ENCODE measurements around the gene ABCC10.
A peak's percentile ranks its signal among the peaks of the same experiment; 100 is the strongest.
"Not testable (repeated sequence)": the region's sequence is repeated elsewhere in the genome, so short reads cannot be mapped to it uniquely, and the experiment has no call there.

The ABCC10 gene

DNA sequence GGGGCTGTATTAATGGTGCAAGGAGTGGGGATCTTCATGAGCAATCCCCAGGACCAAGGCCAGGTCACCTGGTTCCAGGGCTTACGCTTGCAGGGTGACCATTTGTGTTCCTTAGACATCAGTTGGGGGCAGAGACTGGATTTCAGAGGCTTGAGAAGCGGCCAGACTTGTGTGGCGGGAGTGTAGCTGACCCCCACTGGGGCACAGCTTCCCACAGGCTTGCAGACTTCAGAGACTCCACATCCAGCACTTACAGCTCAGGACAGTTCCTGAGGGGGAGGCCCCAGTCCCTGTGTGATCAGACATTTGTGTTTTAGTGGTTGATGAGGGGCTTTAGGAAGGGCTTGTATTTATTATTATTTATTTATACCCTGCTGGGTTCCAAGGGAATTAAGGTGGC, 65.3 kb downstream of the ABCC10 start:
- H3K9me3 ChIP-seq (ENCODE audit: control insufficient read depth in 1 of 2, low read length in 2 of 2): no peaks in the 10 kb centered on the region
- peaks cover 19 to 45% of the 10 kb centered on the region in 2 donors for H3K4me1 ChIP-seq (ENCODE audit: control insufficient read depth in 1 of 2, insufficient read depth in 2 of 2, low read length in 2 of 2)
- H3K27me3 ChIP-seq (ENCODE audit: low read depth, low read length): no peaks in the 10 kb centered on the region
- peak overlapping the region; percentile 27 for H3K27ac ChIP-seq (ENCODE audit: low read length)
- H3K36me3 ChIP-seq (ENCODE audit: control insufficient read depth in 1 of 2, insufficient read depth in 2 of 2, low read length in 2 of 2): no peaks in the 10 kb centered on the region
- H3K4me3 ChIP-seq (ENCODE audit: low read depth in 1 of 2, low read length in 2 of 2): no peak overlapping the region

DNA sequence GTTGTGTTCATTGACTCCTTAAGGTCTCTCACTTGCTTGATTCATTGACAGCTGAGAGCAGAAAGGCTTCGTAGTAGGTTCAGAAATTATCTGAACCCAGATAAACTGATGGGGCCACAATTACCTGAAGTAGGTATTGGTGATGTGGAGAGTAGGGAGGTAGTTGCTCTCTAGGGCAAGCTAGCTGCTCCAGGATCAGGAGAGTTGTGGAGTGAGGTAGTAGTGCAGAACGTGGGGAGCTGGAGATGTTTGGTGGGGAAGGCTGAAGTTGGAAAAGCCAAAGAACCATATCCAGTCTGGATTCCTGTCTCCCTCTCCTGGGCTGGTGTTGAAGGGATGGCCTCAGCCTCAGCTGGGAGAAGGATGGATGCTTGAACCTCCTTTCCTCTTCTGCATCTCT, 65.9 kb downstream of the ABCC10 start:
- Histone ChIP-seq H3K36me3 (ENCODE audit: control insufficient read depth in 1 of 2, insufficient read depth in 2 of 2, low read length in 2 of 2) (peaks cover 0 to 4% of the 10 kb centered on the region in 2 donors), H3K4me3 (ENCODE audit: low read depth in 1 of 2, low read length in 2 of 2) (no peak overlapping the region), H3K27ac (ENCODE audit: low read length) (no peak overlapping the region), H3K27me3 (ENCODE audit: low read depth, low read length) (no peaks in the 10 kb centered on the region), H3K9me3 (ENCODE audit: control insufficient read depth in 1 of 2, low read length in 2 of 2) (no peaks in the 10 kb centered on the region), H3K4me1 (ENCODE audit: control insufficient read depth in 1 of 2, insufficient read depth in 2 of 2, low read length in 2 of 2) (peaks cover 19 to 45% of the 10 kb centered on the region in 2 donors)

DNA sequence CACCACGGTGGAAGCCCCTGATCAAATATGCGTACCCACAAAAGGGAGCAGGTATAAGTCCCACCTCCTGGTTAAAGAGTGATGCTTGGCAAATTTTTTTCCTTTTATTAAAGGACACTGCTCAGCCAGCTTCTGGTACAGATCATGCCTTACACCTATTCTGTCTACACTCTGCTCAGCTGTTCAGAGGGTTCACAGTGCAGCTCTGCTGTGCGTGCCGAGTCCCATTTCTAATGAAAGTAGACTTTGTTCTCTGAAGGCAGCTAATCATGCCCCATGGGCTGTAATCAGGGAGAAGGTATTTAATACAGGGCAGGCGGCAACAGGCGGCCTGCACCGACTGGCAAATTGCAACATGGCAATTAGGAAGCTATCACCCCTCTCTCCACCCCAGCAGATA, 66.5 kb downstream of the ABCC10 start:
- Histone ChIP-seq H3K27ac (ENCODE audit: low read length) (no peak overlapping the region), H3K27me3 (ENCODE audit: low read depth, low read length) (no peaks in the 10 kb centered on the region), H3K4me3 (ENCODE audit: low read depth in 1 of 2, low read length in 2 of 2) (no peak overlapping the region), H3K9me3 (ENCODE audit: control insufficient read depth in 1 of 2, low read length in 2 of 2) (no peaks in the 10 kb centered on the region), H3K36me3 (ENCODE audit: control insufficient read depth in 1 of 2, insufficient read depth in 2 of 2, low read length in 2 of 2) (peaks cover 4 to 10% of the 10 kb centered on the region in 2 donors), H3K4me1 (ENCODE audit: control insufficient read depth in 1 of 2, insufficient read depth in 2 of 2, low read length in 2 of 2) (peaks cover 19 to 45% of the 10 kb centered on the region in 2 donors)

DNA sequence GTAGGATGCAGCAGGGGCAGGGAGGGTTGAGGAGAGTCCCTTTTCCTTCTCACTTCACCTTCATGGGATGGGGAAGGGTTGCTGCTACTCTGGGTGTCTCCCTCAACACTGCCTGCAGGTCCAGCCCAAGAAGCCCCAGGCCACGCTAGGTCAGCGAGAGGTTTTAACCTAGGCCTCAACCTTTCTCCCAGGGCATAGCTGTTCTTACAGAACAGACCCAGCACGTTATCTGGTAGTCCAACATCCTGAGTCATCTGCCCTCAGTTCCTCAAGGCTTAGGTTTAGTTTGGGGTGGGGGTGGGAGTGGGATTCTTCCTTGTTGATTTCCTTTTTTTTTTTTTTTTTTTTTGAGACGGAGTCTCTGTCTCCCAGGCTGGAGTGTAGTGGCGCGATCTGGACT, 67.0 kb downstream of the ABCC10 start:
- Histone ChIP-seq H3K4me3 (ENCODE audit: low read depth in 1 of 2, low read length in 2 of 2) (no peak overlapping the region), H3K27me3 (ENCODE audit: low read depth, low read length) (no peaks in the 10 kb centered on the region), H3K36me3 (ENCODE audit: control insufficient read depth in 1 of 2, insufficient read depth in 2 of 2, low read length in 2 of 2) (peaks cover 9 to 15% of the 10 kb centered on the region in 2 donors), H3K27ac (ENCODE audit: low read length) (no peak overlapping the region), H3K9me3 (ENCODE audit: control insufficient read depth in 1 of 2, low read length in 2 of 2) (no peaks in the 10 kb centered on the region), H3K4me1 (ENCODE audit: control insufficient read depth in 1 of 2, insufficient read depth in 2 of 2, low read length in 2 of 2) (peaks cover 19 to 43% of the 10 kb centered on the region in 2 donors)

DNA sequence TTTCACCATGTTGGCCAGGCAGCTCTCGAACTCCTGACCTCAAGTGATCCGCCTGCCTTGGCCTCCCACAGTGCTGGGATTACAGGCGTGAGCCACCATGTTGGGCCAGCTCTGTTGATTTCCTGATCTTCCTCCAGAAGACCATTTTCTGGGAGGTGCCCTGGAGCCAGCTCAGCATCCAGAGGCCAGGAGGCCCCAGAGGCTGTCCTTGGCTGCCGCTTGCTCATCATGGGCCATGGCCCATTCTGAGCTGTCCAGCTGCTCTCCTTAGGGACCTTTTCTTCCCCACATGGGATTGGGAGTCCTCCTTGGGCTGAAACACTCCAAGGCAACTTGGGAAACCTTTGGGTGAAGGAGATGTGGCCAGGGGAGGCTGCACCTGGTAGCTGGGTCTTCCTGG, 67.4 kb downstream of the ABCC10 start:
- H3K4me1 ChIP-seq (ENCODE audit: control insufficient read depth in 1 of 2, insufficient read depth in 2 of 2, low read length in 2 of 2): peaks cover 19 to 42% of the 10 kb centered on the region in 2 donors
- no peaks in the 10 kb centered on the region for H3K27me3 ChIP-seq (ENCODE audit: low read depth, low read length)
- H3K9me3 ChIP-seq (ENCODE audit: control insufficient read depth in 1 of 2, low read length in 2 of 2): no peaks in the 10 kb centered on the region
- no peak overlapping the region for H3K27ac ChIP-seq (ENCODE audit: low read length)
- peaks cover 13 to 19% of the 10 kb centered on the region in 2 donors for H3K36me3 ChIP-seq (ENCODE audit: control insufficient read depth in 1 of 2, insufficient read depth in 2 of 2, low read length in 2 of 2)
- H3K4me3 ChIP-seq (ENCODE audit: low read depth in 1 of 2, low read length in 2 of 2): no peak overlapping the region

DNA sequence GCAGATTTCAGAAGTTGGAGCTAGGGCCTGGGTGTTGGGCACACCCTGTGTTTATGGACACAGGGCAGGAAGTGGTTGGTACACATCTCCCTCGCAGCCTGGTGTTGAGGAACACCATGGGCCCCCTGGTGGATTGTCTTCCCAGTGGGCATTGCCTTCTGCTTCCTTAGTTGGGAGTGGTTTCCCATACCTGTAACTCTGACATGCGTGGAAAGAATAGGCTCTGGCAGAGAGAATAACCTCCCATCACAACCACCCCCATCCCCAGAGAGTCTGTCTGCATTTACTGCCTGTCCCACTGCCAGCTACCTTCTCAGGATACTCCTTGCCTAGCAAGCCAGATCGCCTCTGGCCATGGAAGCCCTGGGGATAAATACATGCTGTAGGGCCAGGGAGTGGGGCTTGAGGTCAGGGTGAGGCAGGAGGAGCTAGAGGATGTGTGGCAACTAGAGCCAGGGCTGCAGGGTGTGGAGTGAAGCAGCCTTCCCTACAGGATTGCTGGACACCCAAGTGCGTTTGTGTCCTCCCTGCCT, 68.1 kb downstream of the ABCC10 start:
- no peak overlapping the region for H3K4me3 ChIP-seq (ENCODE audit: low read depth in 1 of 2, low read length in 2 of 2)
- H3K9me3 ChIP-seq (ENCODE audit: control insufficient read depth in 1 of 2, low read length in 2 of 2): no peaks in the 10 kb centered on the region
- H3K27ac ChIP-seq (ENCODE audit: low read length): no peak overlapping the region
- peaks cover 16 to 37% of the 10 kb centered on the region in 2 donors for H3K4me1 ChIP-seq (ENCODE audit: control insufficient read depth in 1 of 2, insufficient read depth in 2 of 2, low read length in 2 of 2)
- H3K36me3 ChIP-seq (ENCODE audit: control insufficient read depth in 1 of 2, insufficient read depth in 2 of 2, low read length in 2 of 2): peaks cover 20 to 26% of the 10 kb centered on the region in 2 donors
- H3K27me3 ChIP-seq (ENCODE audit: low read depth, low read length): no peaks in the 10 kb centered on the region

DNA sequence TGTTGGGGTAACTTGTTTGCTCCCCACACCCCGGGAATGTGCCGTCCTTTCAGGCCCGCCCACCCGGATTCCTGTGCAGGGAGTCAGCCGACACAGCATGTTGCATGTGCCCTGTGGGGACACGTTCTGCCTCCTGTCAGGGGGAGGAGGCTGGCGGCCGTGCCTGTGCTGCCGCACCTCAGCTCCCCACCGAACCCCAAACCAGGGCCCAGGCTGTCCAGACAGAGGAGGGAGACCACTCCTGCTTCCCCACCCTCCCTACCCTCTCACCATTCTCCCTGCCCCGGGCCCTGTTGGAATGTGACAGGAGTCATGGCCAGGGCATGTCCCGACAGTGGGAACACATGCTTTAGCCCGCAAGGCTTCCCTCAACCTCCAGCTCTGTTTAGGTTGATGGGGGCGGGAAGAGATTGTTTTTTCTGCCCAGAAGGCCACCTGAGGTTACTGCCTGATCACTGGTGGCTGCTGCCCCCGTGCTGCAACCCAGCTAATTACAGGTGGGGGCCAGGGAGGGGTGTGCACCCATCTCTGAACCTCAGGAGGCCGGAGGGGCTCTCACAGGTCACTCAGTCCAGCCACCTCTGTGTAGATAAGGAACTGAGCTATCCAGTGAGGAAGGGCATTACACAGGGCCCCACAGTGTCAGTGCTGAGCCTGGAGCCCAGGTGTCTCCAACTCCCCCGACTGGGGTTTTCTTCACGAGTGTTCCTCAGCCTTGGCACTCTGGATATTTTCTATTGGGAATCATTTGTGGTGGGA, 69.2 kb downstream of the ABCC10 start:
- peaks cover 24 to 37% of the 10 kb centered on the region in 2 donors for H3K36me3 ChIP-seq (ENCODE audit: control insufficient read depth in 1 of 2, insufficient read depth in 2 of 2, low read length in 2 of 2)
- no peaks in the 10 kb centered on the region for H3K9me3 ChIP-seq (ENCODE audit: control insufficient read depth in 1 of 2, low read length in 2 of 2)
- H3K27me3 ChIP-seq (ENCODE audit: low read depth, low read length): no peaks in the 10 kb centered on the region
- no peak overlapping the region for H3K27ac ChIP-seq (ENCODE audit: low read length)
- H3K4me3 ChIP-seq (ENCODE audit: low read depth in 1 of 2, low read length in 2 of 2): no peak overlapping the region
- peaks cover 15 to 37% of the 10 kb centered on the region in 2 donors for H3K4me1 ChIP-seq (ENCODE audit: control insufficient read depth in 1 of 2, insufficient read depth in 2 of 2, low read length in 2 of 2)

DNA sequence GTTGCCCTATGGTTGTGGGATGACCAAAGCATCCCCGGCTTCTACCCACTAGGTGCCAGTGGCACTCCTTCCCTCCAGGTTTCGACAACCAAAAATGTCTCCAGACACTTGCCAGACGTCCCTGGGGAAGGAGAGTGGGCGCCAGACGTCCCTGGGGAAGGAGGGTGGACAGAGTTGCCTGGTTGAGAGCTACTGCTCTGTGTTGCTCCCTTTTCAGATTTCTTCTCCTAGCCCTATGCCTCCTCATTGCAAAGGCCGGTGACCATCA, 69.7 kb downstream of the ABCC10 start:
- Histone ChIP-seq H3K4me1 (ENCODE audit: control insufficient read depth in 1 of 2, insufficient read depth in 2 of 2, low read length in 2 of 2) (peaks cover 11 to 32% of the 10 kb centered on the region in 2 donors), H3K36me3 (ENCODE audit: control insufficient read depth in 1 of 2, insufficient read depth in 2 of 2, low read length in 2 of 2) (peaks cover 24 to 38% of the 10 kb centered on the region in 2 donors), H3K27ac (ENCODE audit: low read length) (no peak overlapping the region), H3K4me3 (ENCODE audit: low read depth in 1 of 2, low read length in 2 of 2) (no peak overlapping the region), H3K27me3 (ENCODE audit: low read depth, low read length) (no peaks in the 10 kb centered on the region), H3K9me3 (ENCODE audit: control insufficient read depth in 1 of 2, low read length in 2 of 2) (no peaks in the 10 kb centered on the region)

DNA sequence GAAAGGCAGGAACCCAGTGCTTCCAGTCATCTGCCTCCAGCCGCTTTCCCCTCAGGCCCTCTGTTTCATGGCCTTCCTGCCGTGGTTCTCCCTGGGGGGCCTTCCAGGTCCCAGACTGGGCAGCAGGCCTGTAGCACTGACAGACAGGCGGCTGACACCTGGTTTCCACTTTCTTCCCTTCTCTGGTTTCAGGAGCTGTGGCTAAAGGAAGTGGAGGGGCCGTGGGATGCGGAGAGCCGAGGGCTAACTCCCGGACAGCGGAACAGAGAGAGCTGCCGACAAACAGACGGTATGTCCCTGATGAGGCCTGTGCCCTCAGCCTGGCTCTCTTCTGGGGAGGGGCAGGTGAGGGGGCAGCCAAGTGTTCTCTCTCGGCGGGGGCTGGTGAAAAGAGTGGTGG, 70.3 kb downstream of the ABCC10 start:
- no peak overlapping the region for H3K27ac ChIP-seq (ENCODE audit: low read length)
- no peaks in the 10 kb centered on the region for H3K9me3 ChIP-seq (ENCODE audit: control insufficient read depth in 1 of 2, low read length in 2 of 2)
- H3K4me3 ChIP-seq (ENCODE audit: low read depth in 1 of 2, low read length in 2 of 2): no peak overlapping the region
- H3K36me3 ChIP-seq (ENCODE audit: control insufficient read depth in 1 of 2, insufficient read depth in 2 of 2, low read length in 2 of 2): peaks cover 29 to 44% of the 10 kb centered on the region in 2 donors
- H3K4me1 ChIP-seq (ENCODE audit: control insufficient read depth in 1 of 2, insufficient read depth in 2 of 2, low read length in 2 of 2): peaks cover 5 to 26% of the 10 kb centered on the region in 2 donors
- no peaks in the 10 kb centered on the region for H3K27me3 ChIP-seq (ENCODE audit: low read depth, low read length)

DNA sequence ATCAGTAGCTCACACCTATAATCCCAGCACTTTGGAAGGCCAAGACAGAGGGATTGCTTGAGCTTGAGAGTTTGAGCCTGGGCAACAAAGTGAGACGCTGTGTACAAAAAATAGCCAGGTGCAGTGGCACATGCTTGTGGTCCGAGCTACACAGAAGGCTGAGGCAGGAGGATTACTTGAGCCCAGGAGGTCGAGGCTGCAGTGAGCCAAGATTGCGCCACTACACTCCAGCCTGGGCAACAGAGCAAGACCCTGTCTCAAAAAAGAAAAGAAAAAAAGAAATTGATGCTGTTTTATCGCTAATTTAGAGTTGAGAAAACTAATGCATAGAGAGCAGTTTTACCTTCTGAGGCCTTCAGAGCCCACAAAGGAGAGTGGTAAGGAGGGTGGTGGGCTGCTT, 71.0 kb downstream of the ABCC10 start:
- Histone ChIP-seq H3K36me3 (ENCODE audit: control insufficient read depth in 1 of 2, insufficient read depth in 2 of 2, low read length in 2 of 2) (peaks cover 35 to 50% of the 10 kb centered on the region in 2 donors), H3K4me1 (ENCODE audit: control insufficient read depth in 1 of 2, insufficient read depth in 2 of 2, low read length in 2 of 2) (peaks cover 3 to 22% of the 10 kb centered on the region in 2 donors)
- H3K9me3 ChIP-seq (ENCODE audit: control insufficient read depth in 1 of 2, low read length in 2 of 2); H3K4me3 ChIP-seq (ENCODE audit: low read depth in 1 of 2, low read length in 2 of 2); H3K27me3 ChIP-seq (ENCODE audit: low read depth, low read length); H3K27ac ChIP-seq (ENCODE audit: low read length): not testable (repeated sequence)

DNA sequence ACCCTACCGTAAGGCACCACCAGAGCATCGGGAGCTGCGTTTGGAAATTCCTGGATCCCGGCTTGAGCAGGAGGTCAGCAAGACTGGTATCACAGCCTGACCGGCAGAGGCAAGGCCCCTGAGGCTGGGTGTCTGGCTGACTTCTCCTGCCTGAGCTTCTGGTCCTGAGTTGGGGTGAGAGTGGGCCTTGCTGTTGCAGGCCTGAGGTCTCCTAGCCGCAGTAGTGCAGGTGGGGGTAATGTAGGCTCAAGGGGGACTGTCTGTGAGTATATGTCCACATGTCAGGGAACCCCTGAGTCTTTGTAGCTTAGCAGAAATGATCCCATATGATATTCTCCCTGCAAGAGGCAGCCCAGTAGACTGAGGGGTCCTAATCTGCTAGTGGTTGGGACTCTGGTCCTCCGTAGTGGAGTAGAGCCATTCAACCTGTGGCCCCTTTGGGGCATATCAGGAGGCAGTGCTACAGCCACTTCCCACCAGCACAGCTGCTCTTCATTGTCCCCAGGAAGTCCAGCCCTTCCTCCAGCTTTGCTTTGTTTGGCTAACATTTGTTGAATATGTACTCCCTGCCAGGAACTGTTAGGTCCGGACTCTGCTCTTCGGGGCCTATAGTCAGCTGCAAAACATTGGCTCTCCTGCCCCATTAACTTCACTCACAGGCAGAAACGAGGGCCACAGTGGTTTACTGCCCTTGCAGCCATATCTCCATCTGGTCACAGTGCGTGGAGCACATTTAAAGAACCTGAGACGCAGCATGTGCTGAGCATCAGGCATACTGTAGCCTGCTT, 71.9 kb downstream of the ABCC10 start:
- peaks cover 41 to 57% of the 10 kb centered on the region in 2 donors for H3K36me3 ChIP-seq (ENCODE audit: control insufficient read depth in 1 of 2, insufficient read depth in 2 of 2, low read length in 2 of 2)
- H3K4me1 ChIP-seq (ENCODE audit: control insufficient read depth in 1 of 2, insufficient read depth in 2 of 2, low read length in 2 of 2): peaks cover 3 to 22% of the 10 kb centered on the region in 2 donors
- no peaks in the 10 kb centered on the region for H3K27me3 ChIP-seq (ENCODE audit: low read depth, low read length)
- no peaks in the 10 kb centered on the region for H3K9me3 ChIP-seq (ENCODE audit: control insufficient read depth in 1 of 2, low read length in 2 of 2)
- no peak overlapping the region for H3K4me3 ChIP-seq (ENCODE audit: low read depth in 1 of 2, low read length in 2 of 2)
- H3K27ac ChIP-seq (ENCODE audit: low read length): no peak overlapping the region
